GM18868 (cell line): ENCODE results near the gene TUT4.
A peak's percentile ranks its signal among the peaks of the same experiment; 100 is the strongest.

Source experiments
- ATAC-seq: cut with Tn5 transposase; IDR thresholded peaks from one replicate; pipeline ENCODE4 v1.9.1; 2021; ENCODE audit warnings: mild to moderate bottlenecking, moderate library complexity; ENCODE audit not compliant: unreplicated experiment

The TUT4 gene

DNA sequence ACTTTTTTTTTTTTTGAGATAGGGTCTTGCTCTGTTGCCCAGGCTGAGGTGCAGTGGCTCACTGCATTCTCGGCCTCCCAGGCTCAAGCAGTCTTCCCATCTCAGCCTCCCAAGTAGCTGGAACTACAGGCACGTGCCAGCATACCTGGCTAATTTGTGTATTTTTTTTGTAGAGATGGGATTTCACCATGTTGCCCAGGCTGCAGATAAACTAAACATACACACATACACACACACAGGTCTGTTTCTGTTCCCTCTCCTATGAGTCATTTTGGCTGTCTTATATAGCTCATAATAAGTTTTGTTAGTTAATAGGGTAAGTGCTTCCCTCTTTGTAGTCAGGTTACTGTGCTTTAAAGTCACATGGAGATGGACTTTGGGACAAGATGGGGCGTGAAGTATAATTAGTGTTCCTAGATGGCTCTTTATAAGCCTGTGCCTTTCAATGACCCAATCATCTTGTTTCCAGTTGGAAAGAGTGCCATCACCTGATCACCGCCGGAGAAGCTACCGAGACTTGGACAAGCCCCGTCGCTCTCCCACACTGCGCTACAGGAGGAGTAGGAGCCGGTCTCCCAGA lies 139.4 kb downstream of the TUT4 start:
- no peak for ATAC-seq

DNA sequence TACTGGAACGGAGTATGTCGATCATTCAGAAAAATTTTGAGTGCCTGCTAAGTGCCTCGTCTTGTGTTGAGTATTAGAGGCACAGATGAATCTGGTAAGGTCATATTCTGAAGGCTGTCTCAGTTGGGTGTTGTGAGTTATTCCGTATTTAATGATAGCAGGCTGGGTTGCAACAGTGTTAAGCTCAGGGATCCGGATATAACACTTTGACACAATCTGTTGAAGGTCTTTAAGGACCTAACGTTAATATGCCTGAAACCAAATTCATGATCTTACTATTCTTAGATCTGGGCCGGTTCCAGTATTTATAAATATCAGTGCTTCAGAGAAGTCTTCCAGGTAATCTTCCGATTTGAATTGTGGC lies 147.9 kb downstream of the TUT4 start:
- no peak for ATAC-seq

DNA sequence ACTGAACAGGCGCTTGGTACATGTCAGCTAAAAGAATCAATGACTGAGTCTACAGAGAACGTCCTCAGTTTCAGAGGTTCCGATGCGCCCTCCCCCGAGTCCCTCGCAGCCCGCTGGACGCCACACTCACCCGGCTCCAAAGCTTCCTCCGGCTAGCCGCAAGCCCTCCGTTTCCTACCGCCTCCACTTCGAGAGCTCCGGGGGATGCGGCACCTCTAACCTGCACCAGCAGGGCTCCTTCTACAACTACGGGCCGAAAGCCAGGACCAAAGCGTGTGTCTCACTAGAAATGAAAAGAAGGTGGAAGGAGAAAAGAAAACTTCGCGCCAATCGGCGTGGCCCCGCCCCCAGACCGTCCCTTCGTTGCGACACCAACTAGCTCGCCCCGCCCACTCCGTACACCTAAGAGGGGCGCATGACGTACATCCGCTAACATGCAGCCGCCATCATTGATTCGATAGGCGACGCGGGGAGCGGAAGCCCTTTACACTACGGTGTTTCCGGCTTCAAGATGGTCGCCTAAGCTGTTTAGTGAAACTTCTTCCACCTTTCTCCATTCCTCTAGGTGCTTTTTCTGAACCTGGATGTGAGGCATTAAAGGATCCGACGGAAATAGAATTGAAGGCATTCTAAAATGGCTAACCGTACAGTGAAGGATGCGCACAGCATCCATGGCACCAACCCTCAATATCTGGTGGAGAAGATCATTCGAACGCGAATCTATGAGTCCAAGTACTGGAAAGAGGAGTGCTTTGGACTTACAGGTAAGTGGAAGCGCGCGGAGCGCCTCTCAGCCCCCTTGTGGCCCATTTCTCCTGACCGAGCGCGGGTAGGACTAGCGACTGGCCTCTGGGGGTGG lies 148.5 kb downstream of the TUT4 start, which contains the start of the genes ORC1 and PRPF38A:
TSS of gene ORC1 (minus strand) at position 308 of the 859 bp plus-strand sequence. CDS start 2,200 bp downstream, outside the sequence.
TSS of gene PRPF38A (plus strand) at position 487 of the 859 bp plus-strand sequence. CDS start at position 635, 148 bp downstream.
- peak; percentile 96 for ATAC-seq

DNA sequence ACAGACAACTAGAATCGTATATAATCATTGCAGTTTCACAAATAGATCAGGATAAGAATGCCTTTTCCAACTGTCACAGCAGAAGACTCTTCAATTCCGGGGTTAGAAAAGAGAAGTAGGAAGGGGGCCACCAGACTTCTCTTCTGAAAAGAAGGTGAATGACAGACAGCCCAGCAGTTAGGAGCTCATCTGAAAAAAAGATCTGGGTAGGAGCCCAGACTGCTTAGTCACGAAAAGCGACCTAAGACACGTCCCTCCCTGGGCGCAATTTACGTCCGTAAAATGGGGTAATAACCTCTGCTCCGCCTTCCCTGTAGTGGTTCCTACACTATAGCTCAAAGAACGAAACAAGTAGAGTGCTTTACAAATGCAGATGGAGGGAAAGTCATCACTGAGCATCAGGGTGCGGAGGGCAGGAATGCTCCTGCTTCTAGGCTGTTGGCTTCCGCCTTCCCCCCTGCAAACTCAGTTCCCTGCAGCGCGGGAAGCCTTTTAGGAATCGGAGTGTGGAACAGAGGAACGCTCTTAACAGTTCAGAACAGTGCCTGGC lies 149.3 kb downstream of the TUT4 start:
- peak; percentile 55 for ATAC-seq

DNA sequence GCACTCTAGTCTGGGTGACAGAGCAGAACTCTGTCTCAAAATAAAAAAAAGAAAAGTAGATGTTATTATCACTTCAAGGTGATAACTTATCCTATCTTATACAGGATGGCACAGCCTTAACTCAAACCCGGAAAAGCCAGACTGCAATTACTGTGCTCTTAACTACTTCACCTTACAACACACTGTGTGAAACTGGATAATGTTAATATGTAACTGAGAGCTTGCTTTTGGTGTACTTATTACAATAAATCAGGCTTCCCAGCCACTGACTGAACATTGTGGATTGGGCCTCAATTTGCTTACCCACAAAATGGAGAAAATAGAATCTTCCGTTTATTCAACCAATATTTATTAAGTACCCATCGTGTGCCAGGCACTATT lies 150.0 kb downstream of the TUT4 start:
- ATAC-seq: no peak

DNA sequence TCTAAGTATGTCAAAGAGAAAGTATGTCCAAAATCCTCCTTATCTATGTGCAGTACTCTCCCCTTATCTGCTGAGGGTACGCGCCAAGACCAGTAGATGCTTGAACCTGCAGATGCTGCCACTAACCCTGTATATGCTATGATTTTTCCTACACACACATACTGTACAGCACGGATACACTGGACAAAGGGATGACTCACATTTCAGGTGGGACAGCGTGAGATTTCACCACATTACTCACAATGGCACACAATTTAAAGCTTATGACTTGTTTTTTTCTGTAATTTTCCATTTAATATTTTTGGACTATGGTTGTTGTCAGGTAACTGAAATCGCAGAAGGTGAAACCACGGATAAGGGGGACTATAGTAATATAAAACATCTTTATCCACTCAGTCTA lies 152.8 kb downstream of the TUT4 start:
- ATAC-seq: no peak

DNA sequence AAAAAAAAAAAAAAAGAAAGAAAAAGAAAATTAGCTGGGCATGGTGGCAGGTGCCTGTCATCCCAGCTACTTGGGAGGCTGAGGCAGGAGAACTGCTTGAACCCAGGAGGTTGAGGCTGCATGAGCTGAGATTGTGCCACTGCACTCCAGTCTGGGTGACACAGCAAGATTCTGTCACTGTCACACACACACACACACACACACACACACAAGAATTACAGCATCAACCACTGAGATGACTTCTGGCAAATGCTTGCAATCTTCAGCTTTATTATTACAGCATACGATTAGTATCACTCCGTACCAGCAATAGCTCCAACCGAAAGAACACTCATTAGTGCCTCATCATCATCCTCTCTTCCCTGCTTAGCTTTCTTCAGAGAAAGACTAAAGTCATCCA lies 153.3 kb downstream of the TUT4 start:
- no peak for ATAC-seq

DNA sequence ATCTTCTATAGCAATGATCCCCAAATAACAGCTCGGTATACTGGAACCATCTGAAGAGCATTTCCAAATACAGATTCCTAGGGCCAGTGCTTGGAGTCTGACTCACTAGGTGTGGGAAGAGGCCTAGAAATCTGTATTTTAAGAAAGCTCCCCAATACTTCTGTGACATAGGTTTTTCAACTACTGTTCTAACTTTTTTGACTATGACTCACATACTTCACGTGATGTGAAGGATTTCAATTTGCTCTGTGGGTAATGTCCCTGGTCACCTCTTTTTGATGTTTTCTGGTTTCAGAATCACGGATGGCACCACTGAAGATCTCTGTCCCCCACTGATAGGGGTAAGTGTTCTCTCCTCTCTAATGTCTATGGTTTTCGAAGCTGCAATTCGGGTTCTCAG lies 159.7 kb downstream of the TUT4 start:
- ATAC-seq: no peak

DNA sequence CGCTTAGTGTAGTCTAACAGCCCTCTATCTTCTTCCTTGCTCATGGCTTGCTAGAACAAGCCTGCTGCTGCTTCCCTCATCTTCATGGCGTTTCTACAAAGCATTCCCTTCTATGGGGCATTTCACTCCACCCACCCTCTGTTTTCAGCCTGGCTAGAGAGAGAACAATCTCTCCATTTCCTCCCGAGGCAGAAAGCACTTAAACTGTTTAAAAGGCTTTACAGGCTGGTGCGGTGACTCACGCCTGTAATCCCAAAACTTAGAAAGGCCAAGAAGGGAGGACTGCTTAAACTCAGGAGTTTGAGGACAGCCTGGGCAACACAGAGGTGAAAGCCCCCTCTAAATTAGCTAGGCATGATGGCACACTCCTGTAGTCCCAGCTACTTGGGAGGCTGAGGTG lies 166.4 kb downstream of the TUT4 start:
- no peak for ATAC-seq

DNA sequence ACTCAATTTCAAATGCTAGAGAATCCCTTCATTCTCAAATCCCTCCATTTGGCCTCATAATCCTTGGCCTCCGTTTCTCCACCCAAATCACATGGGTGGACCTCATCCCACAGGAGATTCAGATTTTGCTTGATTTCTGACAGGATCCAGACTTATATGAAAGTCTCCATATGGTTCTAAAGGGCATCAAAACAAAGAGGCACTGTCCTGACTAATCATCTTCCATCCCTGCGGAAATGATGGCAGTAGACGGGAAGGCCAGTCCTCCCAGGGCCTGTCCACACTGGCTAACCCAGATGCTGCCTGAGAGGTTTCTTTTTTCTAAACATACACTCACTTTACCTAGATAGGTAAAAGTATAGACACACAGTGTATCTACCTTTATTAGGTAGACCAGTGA lies 167.5 kb downstream of the TUT4 start:
- ATAC-seq: no peak
